Articular chondrocyte of knee joint (primary cell): ENCODE data around the gene ERCC1. TPM values are rescaled to one million over a fixed set of nuclear protein-coding genes. Genes with fewer than 3 reads are reported as not detected.

Source experiments
- small RNA-seq: library from RNA; depleted of rRNA; stranded (forward); fragments of <200 nt; gene quantifications from one replicate; pipeline ENCODE3, GENCODE V24; 2012
- total RNA-seq: library from RNA; depleted of rRNA; stranded (reverse); fragments of >200 nt; gene quantifications from 2 replicates; pipeline ENCODE4 v1.2.3, GENCODE V29; 2012

Gene ERCC1
- 72.3 and 77.5 TPM in 2 replicates for total RNA-seq

GRCh38 chr19:45423589-45424190 lies at the start of gene ERCC1:
TSS of gene ERCC1 (minus strand) at chr19:45423917. CDS start at chr19:45423374, 543 bp downstream.

GRCh38 chr19:45467456-45468158 lies 43.9 kb upstream of the ERCC1 start, which contains the start of gene FOSB:
TSS of gene FOSB (plus strand) at chr19:45467996. CDS start at chr19:45468587, 591 bp downstream.

GRCh38 chr19:45406226-45407090 lies 17.3 kb downstream of the ERCC1 start, which contains the start of gene POLR1G:
TSS of gene POLR1G (plus strand) at chr19:45406644. CDS start at chr19:45406697, 53 bp downstream.

GRCh38 chr19:45404557-45405434 lies 18.9 kb downstream of the ERCC1 start, which contains the start of gene PPP1R13L:
TSS of gene PPP1R13L (minus strand) at chr19:45405069. CDS start at chr19:45398318, 6,751 bp downstream.

GRCh38 chr19:45370410-45371204 lies 53.1 kb downstream of the ERCC1 start, which contains the start of gene ERCC2:
TSS of gene ERCC2 (minus strand) at chr19:45370573. CDS start at chr19:45370540, 33 bp downstream.

Small RNAs within 50 kb of the gene (small RNA-seq; reads per million reads assigned to genes)
- gene MIR6088 = not detected

Other genes with a start within 250 kb of the ERCC1 start
- 7.7 and 8.4 TPM in 2 replicates for gene TRAPPC6A, start 245.7 kb downstream of the ERCC1 start, total RNA-seq
- gene BLOC1S3, start 245.1 kb downstream of the ERCC1 start, total RNA-seq = 6.1 and 7.6 TPM in 2 replicates
- gene EXOC3L2, start 178.5 kb downstream of the ERCC1 start, total RNA-seq = under 0.01 TPM in 1 of 2 replicates, not detected in the other
- 12.0 and 14.0 TPM in 2 replicates for gene MARK4, start 172.6 kb downstream of the ERCC1 start, total RNA-seq
- 0.11 TPM in 1 of 2 replicates, not detected in the other for gene CKM, start 101.0 kb downstream of the ERCC1 start, total RNA-seq
- 0.11 and 0.26 TPM in 2 replicates for gene KLC3, start 83.2 kb downstream of the ERCC1 start, total RNA-seq
- gene ERCC2, start 53.3 kb downstream of the ERCC1 start, total RNA-seq = 29.7 and 32.8 TPM in 2 replicates
- 8.0 and 12.3 TPM in 2 replicates for gene PPP1R13L, start 18.8 kb downstream of the ERCC1 start, total RNA-seq
- gene POLR1G, start 17.3 kb downstream of the ERCC1 start, total RNA-seq = 4.2 and 4.6 TPM in 2 replicates
- 0.39 and 26.6 TPM in 2 replicates for gene FOSB, start 44.1 kb upstream of the ERCC1 start, total RNA-seq
- gene RTN2, start 73.1 kb upstream of the ERCC1 start, total RNA-seq = 5.0 and 6.1 TPM in 2 replicates
- 0.43 and 0.52 TPM in 2 replicates for gene PPM1N, start 74.5 kb upstream of the ERCC1 start, total RNA-seq
- gene VASP, start 83.6 kb upstream of the ERCC1 start, total RNA-seq = 44.5 and 48.2 TPM in 2 replicates
- 6.3 and 7.5 TPM in 2 replicates for gene OPA3, start 160.9 kb upstream of the ERCC1 start, total RNA-seq
- under 0.01 TPM in 1 of 2 replicates, not detected in the other for gene GPR4, start 178.3 kb upstream of the ERCC1 start, total RNA-seq
- 12.7 and 19.8 TPM in 2 replicates for gene EML2, start 215.5 kb upstream of the ERCC1 start, total RNA-seq
- 1.3 and 1.4 TPM in 2 replicates for gene GIPR, start 244.3 kb upstream of the ERCC1 start, total RNA-seq